GM12873 (cell line): Measurements from ENCODE around the gene PEAK3.

Experiments
- CTCF ChIP-seq: IDR thresholded peaks from 2 replicates; pipeline ENCODE4 v1.5.1; 2012; ENCODE audit warnings: low read depth, mild to moderate bottlenecking, moderate library complexity, low read length, control low read depth; ENCODE audit not compliant: insufficient read depth; ENCODE audit errors: missing control alignments

The PEAK3 gene

GRCh38 chr19:2290441-2291184 lies 8.6 kb upstream of the PEAK3 start:
- no peak for TF ChIP-seq CTCF

- TF ChIP-seq CTCF: no peak
These were observed 7.9 kb upstream of the PEAK3 start for GRCh38 chr19:2289714-2290435.

- TF ChIP-seq CTCF: no peak
These were observed 7.1 kb upstream of the PEAK3 start for GRCh38 chr19:2288818-2289713.

GRCh38 chr19:2288338-2288817 lies 6.4 kb upstream of the PEAK3 start:
- no peak for TF ChIP-seq CTCF

- TF ChIP-seq CTCF: no peak
These were observed 5.8 kb upstream of the PEAK3 start for GRCh38 chr19:2287585-2288337.

- TF ChIP-seq CTCF: no peak
These were observed 4.6 kb upstream of the PEAK3 start for GRCh38 chr19:2286402-2287140.
